ENCODE data around the gene CEP57. TPM values are rescaled to one million over a fixed set of nuclear protein-coding genes. Genes with fewer than 3 reads are reported as not detected.
A peak's percentile ranks its signal among the peaks of the same experiment; 100 is the strongest.

CEP57 gene
- total RNA-seq, 1 donor from 2014 or later = 70.5 TPM

DNA sequence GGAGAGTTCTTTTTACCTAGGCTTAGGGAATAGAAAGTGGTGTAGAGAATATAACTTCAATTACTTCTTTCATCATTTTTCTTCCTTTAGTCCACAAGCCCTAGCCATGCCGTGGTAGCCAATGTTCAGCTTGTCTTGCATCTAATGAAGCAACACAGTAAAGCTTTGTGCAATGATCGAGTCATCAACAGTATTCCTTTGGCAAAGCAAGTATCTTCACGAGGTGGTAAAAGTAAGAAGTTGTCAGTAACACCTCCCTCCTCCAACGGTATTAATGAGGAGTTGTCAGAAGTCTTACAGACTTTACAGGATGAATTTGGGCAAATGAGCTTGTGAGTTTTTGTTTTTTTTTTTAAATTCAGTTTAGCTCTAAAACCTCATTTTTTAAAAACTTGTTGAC, 37.4 kb downstream of the CEP57 start:
- TF ChIP-seq, protein P1, sequence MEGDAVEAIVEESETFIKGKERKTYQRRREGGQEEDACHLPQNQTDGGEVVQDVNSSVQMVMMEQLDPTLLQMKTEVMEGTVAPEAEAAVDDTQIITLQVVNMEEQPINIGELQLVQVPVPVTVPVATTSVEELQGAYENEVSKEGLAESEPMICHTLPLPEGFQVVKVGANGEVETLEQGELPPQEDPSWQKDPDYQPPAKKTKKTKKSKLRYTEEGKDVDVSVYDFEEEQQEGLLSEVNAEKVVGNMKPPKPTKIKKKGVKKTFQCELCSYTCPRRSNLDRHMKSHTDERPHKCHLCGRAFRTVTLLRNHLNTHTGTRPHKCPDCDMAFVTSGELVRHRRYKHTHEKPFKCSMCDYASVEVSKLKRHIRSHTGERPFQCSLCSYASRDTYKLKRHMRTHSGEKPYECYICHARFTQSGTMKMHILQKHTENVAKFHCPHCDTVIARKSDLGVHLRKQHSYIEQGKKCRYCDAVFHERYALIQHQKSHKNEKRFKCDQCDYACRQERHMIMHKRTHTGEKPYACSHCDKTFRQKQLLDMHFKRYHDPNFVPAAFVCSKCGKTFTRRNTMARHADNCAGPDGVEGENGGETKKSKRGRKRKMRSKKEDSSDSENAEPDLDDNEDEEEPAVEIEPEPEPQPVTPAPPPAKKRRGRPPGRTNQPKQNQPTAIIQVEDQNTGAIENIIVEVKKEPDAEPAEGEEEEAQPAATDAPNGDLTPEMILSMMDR (IDR thresholded peaks at IDR 0.05; ENCODE audit: unreplicated experiment) = no peak
- Mint-ChIP-seq H3K9me3 (ENCODE audit: low read depth) (no peaks in the 10 kb centered on the region), H3K4me3 (ENCODE audit: low read depth) (no peak overlapping the region), H3K4me1 (ENCODE audit: low read depth) (no peaks in the 10 kb centered on the region), H3K36me3 (ENCODE audit: insufficient read depth) (peaks cover 18% of the 10 kb centered on the region), H3K27ac (no peak overlapping the region), H3K27me3 (no peaks in the 10 kb centered on the region)
- no peak for DNase-seq (ENCODE audit: low spot score, unreplicated experiment)

DNA sequence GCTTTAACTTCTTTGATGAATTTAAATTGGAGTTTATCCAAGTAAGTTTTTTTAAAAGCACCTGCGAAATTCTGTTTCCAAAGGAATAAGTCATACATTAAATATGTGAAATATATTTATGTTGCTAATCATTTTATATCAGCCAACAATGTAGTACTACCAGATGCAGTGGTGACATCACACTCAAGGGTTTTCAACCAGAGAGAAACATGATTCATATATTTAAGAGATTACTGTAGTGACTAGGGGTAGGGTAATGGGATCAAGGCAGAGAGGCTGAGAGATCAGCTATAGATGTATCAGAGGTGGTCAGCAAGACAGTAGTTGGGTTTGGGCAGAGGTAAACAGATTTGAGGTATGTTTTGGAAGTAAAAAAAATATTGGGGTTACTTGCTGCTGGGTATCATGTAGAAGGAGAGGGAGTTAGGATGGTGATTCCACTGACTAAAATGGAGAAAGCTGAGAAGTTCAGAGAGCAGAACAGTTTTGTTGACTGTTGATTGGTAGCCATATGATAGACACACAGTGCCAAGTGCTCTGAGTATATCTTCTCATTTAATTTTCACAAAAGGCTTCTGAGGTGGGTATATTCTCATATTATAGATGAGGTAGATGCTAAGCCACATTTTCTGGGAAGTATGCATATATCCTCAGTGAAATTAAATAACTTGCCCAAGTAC, 39.4 kb downstream of the CEP57 start:
- Mint-ChIP-seq H3K4me1 (ENCODE audit: low read depth) (no peaks in the 10 kb centered on the region), H3K4me3 (ENCODE audit: low read depth) (no peak overlapping the region), H3K27ac (peak overlapping the region; percentile 3), H3K36me3 (ENCODE audit: insufficient read depth) (peaks cover 18% of the 10 kb centered on the region), H3K9me3 (ENCODE audit: low read depth) (no peaks in the 10 kb centered on the region), H3K27me3 (no peaks in the 10 kb centered on the region)
- no peak for DNase-seq (ENCODE audit: low spot score, unreplicated experiment)
- TF ChIP-seq, protein P1 (IDR thresholded peaks at IDR 0.05; ENCODE audit: unreplicated experiment) = no peak

DNA sequence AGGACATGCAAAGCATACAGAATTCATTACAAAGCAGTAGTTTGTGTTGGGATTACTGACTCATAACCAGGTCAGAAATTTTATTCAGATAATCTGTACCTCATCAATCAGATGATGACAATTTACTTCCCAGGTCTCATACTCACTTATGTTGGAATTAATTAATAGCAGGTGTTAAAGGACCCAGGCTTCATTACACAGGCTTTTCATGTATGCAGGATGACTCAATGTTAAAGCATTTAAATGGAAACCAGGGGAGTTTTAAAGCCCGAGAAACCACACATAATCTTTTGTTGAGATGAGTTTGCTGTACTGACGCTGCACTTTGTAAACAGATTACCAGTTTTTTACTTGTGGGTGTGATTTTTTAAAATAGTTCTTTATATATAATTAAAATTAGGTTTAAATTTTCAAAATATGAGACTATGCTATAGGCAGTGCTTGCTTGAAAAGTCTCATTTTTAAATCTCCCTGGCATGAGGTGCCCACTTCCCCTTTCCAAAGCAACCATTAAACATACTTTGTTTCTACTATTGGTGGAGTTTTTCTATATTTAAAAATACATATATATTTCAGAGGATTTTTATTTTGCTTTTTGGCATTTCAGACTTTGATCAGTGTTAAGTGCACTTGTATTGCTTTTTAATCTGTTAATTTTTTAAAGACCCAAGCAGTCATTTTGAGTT, 41.0 kb downstream of the CEP57 start:
- no peaks in the 10 kb centered on the region for H3K4me1 Mint-ChIP-seq (ENCODE audit: low read depth)
- TF ChIP-seq, protein P1 (IDR thresholded peaks at IDR 0.05; ENCODE audit: unreplicated experiment) = no peak
- no peak for DNase-seq (ENCODE audit: low spot score, unreplicated experiment)
- no peaks in the 10 kb centered on the region for H3K9me3 Mint-ChIP-seq (ENCODE audit: low read depth)
- H3K27me3 Mint-ChIP-seq = no peaks in the 10 kb centered on the region
- H3K36me3 Mint-ChIP-seq (ENCODE audit: insufficient read depth) = peaks cover 14% of the 10 kb centered on the region
- H3K4me3 Mint-ChIP-seq (ENCODE audit: low read depth) = no peak overlapping the region
- no peak overlapping the region for H3K27ac Mint-ChIP-seq

DNA sequence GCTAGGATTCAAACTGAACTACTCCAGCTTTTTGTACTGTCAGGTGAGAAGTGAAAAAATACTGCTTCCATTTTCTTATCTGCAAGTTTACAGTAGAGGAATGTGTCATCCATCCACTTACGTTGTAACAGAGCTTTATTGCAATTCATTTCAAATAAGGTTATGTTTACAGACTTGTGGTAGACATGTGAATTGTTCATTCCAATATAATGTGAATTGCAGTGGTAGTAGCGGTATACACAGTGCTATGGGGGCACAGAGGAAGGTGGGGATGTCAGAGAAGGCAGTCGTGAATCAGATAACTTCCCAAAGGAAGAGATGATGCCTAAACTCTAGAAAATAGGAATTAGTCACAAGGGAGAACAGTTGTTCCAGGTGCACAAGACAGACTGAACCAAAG, 42.5 kb downstream of the CEP57 start:
- Mint-ChIP-seq H3K4me3 (ENCODE audit: low read depth) (no peak overlapping the region), H3K27ac (peak overlapping the region; percentile 4), H3K9me3 (ENCODE audit: low read depth) (no peaks in the 10 kb centered on the region), H3K4me1 (ENCODE audit: low read depth) (no peaks in the 10 kb centered on the region), H3K27me3 (no peaks in the 10 kb centered on the region), H3K36me3 (ENCODE audit: insufficient read depth) (peaks cover 18% of the 10 kb centered on the region)
- TF ChIP-seq, protein P1 (IDR thresholded peaks at IDR 0.05; ENCODE audit: unreplicated experiment) = no peak
- DNase-seq (ENCODE audit: low spot score, unreplicated experiment) = no peak

DNA sequence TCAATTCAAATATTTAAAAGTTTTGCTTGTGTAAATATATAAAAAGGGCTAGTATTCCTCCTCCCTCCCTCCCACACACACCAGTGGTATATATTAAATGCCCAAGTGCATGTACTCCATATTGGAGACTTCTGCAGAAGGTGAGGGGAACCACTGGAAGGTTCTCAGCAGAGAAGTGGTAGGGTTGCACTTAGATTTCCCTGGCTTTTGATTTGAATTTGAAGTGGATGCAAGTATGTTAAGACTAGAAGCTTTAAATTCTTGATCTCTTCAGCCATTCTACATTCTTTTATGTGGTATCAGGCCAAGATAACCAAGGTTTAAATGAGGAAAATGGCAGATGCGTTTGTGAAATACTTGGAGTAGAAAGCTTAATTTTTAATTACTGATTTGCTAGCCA, 43.1 kb downstream of the CEP57 start:
- Mint-ChIP-seq H3K27me3 (no peaks in the 10 kb centered on the region), H3K9me3 (ENCODE audit: low read depth) (no peaks in the 10 kb centered on the region), H3K4me3 (ENCODE audit: low read depth) (no peak overlapping the region), H3K36me3 (ENCODE audit: insufficient read depth) (peaks cover 20% of the 10 kb centered on the region), H3K4me1 (ENCODE audit: low read depth) (no peaks in the 10 kb centered on the region), H3K27ac (no peak overlapping the region)
- TF ChIP-seq, protein P1 (IDR thresholded peaks at IDR 0.05; ENCODE audit: unreplicated experiment) = no peak
- DNase-seq (ENCODE audit: low spot score, unreplicated experiment) = no peak
